LHCN-M2 (cell line): Measurements from ENCODE around the gene ABCB9. TPM values are rescaled to one million over a fixed set of nuclear protein-coding genes. Genes with fewer than 3 reads are reported as not detected.

Experiments used
- DNase-seq: peaks from one replicate; pipeline ENCODE4 v3.0.0-alpha.2; 2012; ENCODE audit warnings: low read depth
- total RNA-seq: library from RNA; depleted of rRNA; stranded (reverse); fragments of >200 nt; gene quantifications from 2 replicates; pipeline ENCODE4 v1.2.3, GENCODE V29; 2014

The ABCB9 gene
- total RNA-seq, 1 experiment from 2014 or later: 7.8 TPM

GRCh38 chr12:122964439-122965257, 1.6 kb downstream of the ABCB9 start:
- DNase-seq: no peak

GRCh38 chr12:122963941-122964265, 2.4 kb downstream of the ABCB9 start:
- DNase-seq: no peak

GRCh38 chr12:122961531-122962329, 4.5 kb downstream of the ABCB9 start:
- DNase-seq: no peak

- no peak for DNase-seq
These were observed 6.1 kb downstream of the ABCB9 start for GRCh38 chr12:122960193-122960569.

GRCh38 chr12:122959566-122960192, 6.6 kb downstream of the ABCB9 start:
- DNase-seq: no peak

- no peak for DNase-seq
These were observed 7.9 kb downstream of the ABCB9 start for GRCh38 chr12:122958198-122958888.

GRCh38 chr12:122956035-122956434, 10.2 kb downstream of the ABCB9 start:
- DNase-seq: no peak

GRCh38 chr12:122955156-122955555, 11.1 kb downstream of the ABCB9 start:
- peak; percentile 82 for DNase-seq

GRCh38 chr12:122951979-122952892, 14.0 kb downstream of the ABCB9 start:
- DNase-seq: peak; percentile 67

- DNase-seq: peak; percentile 74
These were observed 14.9 kb downstream of the ABCB9 start for GRCh38 chr12:122951406-122951805.

GRCh38 chr12:122949816-122950675, 16.2 kb downstream of the ABCB9 start:
- DNase-seq: no peak

GRCh38 chr12:122949405-122949804, 16.9 kb downstream of the ABCB9 start:
- DNase-seq: no peak

- DNase-seq: no peak
These were observed 17.7 kb downstream of the ABCB9 start for GRCh38 chr12:122948605-122949004.

- no peak for DNase-seq
These were observed 18.9 kb downstream of the ABCB9 start for GRCh38 chr12:122947352-122947792.

- peak; percentile 100 for DNase-seq
These were observed 19.4 kb downstream of the ABCB9 start for GRCh38 chr12:122946690-122947341.

- DNase-seq: peak; percentile 80
These were observed 21.4 kb downstream of the ABCB9 start for GRCh38 chr12:122944605-122945592.

- no peak for DNase-seq
These were observed 23.1 kb downstream of the ABCB9 start for GRCh38 chr12:122943196-122943595.

- peak; percentile 46 for DNase-seq
These were observed 23.6 kb downstream of the ABCB9 start for GRCh38 chr12:122942637-122943036.
